ENCODE data around the gene PEX6.

DNA sequence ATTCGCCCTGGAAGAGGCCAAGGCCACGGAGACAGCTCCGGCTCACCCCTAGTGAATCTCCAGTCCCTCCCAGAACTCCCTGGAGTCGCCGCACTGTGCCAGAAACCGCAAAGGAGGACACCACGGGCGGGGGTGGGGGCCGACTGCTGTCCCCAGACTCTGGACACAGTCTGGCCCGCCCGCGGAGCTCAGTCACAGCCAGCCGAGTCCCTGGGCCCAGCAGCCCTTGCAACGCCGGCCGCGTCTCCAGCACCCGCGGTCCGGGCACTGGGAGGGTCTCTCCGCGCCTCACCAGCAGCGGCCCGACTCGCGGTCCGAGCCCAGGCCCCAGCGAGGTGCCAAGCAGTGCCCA is 518 bp downstream of the PEX6 start:
- TF ChIP-seq POLR2A (IDR thresholded peaks at IDR 0.05; ENCODE audit: low read depth, low read length) (no peak), CTCF (IDR thresholded peaks at IDR 0.05; ENCODE audit: extremely low read depth in 1 of 2, insufficient read depth in 1 of 2, low read depth in 1 of 2, low read length in 2 of 2) (no peak), POLR2AphosphoS5 (IDR thresholded peaks at IDR 0.05; ENCODE audit: insufficient read depth, low read depth, low read length) (no peak), EZH2 (IDR thresholded peaks at IDR 0.05; ENCODE audit: borderline replicate concordance, low read depth, low read length, severe bottlenecking) (no peak), JUN (IDR thresholded peaks at IDR 0.05; ENCODE audit: borderline replicate concordance, insufficient read depth, insufficient read length, low read depth) (no peak)

Measured in endothelial cell of umbilical vein (primary cell).